Measurements from ENCODE around the gene TMEM82. TPM values are rescaled to one million over a fixed set of nuclear protein-coding genes. Genes with fewer than 3 reads are reported as not detected.

Gene TMEM82
- total RNA-seq, 2 donors from 2014 or later, result 0.46 to 3.2 TPM

DNA sequence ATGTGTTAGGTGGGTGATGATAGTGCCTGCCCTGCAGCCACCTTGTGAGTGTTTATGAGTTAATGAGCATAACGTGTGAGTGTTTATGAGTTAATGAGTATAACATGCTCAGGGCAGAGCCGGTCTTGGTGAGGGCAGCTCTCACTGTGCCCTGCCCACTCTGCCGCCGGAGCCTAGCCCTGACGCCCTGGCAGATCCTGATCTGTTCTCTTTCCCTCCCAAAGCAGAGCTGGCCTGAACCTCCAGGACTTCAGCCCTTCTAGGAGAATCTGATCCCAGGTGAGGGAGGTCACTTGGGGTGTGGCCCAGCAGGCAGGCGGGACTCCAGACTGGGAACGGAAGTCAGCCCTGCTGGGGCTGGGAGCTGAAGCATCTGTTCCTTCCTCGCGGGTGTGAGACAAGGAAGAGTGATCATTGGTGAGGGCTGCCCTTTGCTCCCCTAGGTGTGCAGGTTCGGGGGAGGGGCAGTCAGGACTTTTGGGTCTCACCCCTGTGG, 22.0 kb downstream of the TMEM82 start:
- Histone ChIP-seq H3K36me3 (ENCODE audit: control insufficient read depth, insufficient read depth, low read length) (peaks cover 68% of the 10 kb centered on the region), H3K27ac (ENCODE audit: low read depth, low read length) (no peak overlapping the region), H3K9ac (ENCODE audit: extremely low read depth, low read length, poor library complexity, severe bottlenecking) (no peak overlapping the region), H3K9me3 (ENCODE audit: control insufficient read depth, low read length) (no peaks in the 10 kb centered on the region), H3K4me3 (ENCODE audit: low read length) (no peak overlapping the region), H3K4me1 (ENCODE audit: control insufficient read depth, insufficient read depth, low read length) (peaks cover 6% of the 10 kb centered on the region), H3K27me3 (ENCODE audit: control insufficient read depth, insufficient read depth, low read length, poor library complexity, severe bottlenecking) (no peaks in the 10 kb centered on the region)
- H3K36me3 Mint-ChIP-seq (ENCODE audit: low read depth), result peaks cover 38% of the 10 kb centered on the region
- no peak overlapping the region for H3K4me3 Mint-ChIP-seq
- no peak for DNase-seq
- TF ChIP-seq, protein P1, sequence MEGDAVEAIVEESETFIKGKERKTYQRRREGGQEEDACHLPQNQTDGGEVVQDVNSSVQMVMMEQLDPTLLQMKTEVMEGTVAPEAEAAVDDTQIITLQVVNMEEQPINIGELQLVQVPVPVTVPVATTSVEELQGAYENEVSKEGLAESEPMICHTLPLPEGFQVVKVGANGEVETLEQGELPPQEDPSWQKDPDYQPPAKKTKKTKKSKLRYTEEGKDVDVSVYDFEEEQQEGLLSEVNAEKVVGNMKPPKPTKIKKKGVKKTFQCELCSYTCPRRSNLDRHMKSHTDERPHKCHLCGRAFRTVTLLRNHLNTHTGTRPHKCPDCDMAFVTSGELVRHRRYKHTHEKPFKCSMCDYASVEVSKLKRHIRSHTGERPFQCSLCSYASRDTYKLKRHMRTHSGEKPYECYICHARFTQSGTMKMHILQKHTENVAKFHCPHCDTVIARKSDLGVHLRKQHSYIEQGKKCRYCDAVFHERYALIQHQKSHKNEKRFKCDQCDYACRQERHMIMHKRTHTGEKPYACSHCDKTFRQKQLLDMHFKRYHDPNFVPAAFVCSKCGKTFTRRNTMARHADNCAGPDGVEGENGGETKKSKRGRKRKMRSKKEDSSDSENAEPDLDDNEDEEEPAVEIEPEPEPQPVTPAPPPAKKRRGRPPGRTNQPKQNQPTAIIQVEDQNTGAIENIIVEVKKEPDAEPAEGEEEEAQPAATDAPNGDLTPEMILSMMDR (conservative IDR thresholded peaks at IDR 0.05), result no peak
- peaks cover 26% of the 10 kb centered on the region for H3K4me1 Mint-ChIP-seq
- no peaks in the 10 kb centered on the region for H3K9me3 Mint-ChIP-seq
- WGBS, 2 experiments (ENCODE audit: insufficient coverage in 1 of 2, insufficient read length in 1 of 2), result 94% methylated on average over 2 to 10 of the region's 10 CpGs
- no peaks in the 10 kb centered on the region for H3K27me3 Mint-ChIP-seq (ENCODE audit: insufficient read depth)
- H3K27ac Mint-ChIP-seq, result peak overlapping the region; percentile 1

DNA sequence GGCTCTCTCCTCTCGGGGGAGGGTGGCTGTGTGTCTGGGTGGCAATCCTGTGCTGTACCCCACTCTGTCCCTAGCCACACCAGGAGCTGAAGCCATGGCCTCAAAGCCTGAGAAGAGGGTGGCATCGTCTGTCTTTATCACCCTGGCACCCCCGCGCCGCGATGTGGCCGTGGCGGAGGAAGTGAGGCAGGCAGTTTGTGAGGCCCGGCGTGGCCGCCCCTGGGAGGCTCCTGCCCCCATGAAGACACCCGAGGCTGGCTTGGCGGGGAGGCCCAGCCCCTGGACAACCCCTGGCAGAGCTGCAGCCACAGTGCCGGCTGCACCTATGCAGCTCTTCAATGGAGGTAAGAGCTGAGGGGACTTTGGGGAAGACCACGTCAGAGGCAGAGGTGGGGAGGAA, 22.6 kb downstream of the TMEM82 start:
- Histone ChIP-seq H3K27ac (ENCODE audit: low read depth, low read length) (no peak overlapping the region), H3K27me3 (ENCODE audit: control insufficient read depth, insufficient read depth, low read length, poor library complexity, severe bottlenecking) (no peaks in the 10 kb centered on the region), H3K36me3 (ENCODE audit: control insufficient read depth, insufficient read depth, low read length) (peaks cover 70% of the 10 kb centered on the region), H3K9me3 (ENCODE audit: control insufficient read depth, low read length) (no peaks in the 10 kb centered on the region), H3K4me1 (ENCODE audit: control insufficient read depth, insufficient read depth, low read length) (peaks cover 6% of the 10 kb centered on the region), H3K4me3 (ENCODE audit: low read length) (no peak overlapping the region), H3K9ac (ENCODE audit: extremely low read depth, low read length, poor library complexity, severe bottlenecking) (no peak overlapping the region)
- H3K36me3 Mint-ChIP-seq (ENCODE audit: low read depth), result peaks cover 39% of the 10 kb centered on the region
- no peak overlapping the region for H3K4me3 Mint-ChIP-seq
- DNase-seq, result no peak
- WGBS, 2 experiments (ENCODE audit: insufficient coverage in 1 of 2, insufficient read length in 1 of 2), result 92 to 97% methylated on average over 12 to 15 of the region's 15 CpGs
- H3K27ac Mint-ChIP-seq, result no peak overlapping the region
- H3K9me3 Mint-ChIP-seq, result no peaks in the 10 kb centered on the region
- no peaks in the 10 kb centered on the region for H3K27me3 Mint-ChIP-seq (ENCODE audit: insufficient read depth)
- peaks cover 26% of the 10 kb centered on the region for H3K4me1 Mint-ChIP-seq
- TF ChIP-seq, protein P1 (conservative IDR thresholded peaks at IDR 0.05), result no peak

DNA sequence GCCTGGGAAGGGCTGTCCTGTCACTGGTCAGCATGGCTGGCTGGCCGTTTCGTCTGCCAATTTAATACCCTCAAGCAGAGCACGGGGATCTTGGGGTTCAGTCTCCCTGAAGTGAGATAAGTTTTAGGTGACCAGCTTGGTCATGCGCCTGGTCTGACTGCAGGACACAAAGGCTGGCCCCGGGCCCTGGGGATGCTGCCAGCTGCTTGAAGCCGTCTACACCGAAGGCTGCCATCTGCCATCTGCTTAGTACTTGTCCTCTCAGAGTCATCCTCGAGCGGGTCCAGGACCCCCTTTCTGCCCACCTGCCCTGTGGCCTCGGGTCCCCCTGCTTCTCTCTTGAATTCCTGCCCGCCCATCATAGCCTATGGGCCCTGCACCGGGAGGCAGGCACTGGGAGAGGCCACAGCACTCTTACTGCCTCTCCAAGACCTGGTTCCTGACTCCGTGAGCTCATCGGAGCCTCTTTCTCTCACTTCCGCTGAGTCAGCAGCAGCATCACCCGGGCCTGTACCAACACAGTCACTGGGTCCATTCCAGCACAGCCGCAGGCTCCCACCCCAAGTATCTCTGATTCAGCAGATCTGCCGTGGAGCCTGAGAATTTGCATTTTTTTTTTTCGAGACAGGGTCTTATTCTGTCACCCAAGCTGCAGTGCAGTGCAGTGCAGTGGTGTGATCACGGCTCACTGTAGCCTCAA, 23.3 kb downstream of the TMEM82 start:
- Mint-ChIP-seq H3K27ac (no peak overlapping the region), H3K27me3 (ENCODE audit: insufficient read depth) (no peaks in the 10 kb centered on the region), H3K4me1 (peaks cover 24% of the 10 kb centered on the region), H3K4me3 (no peak overlapping the region), H3K9me3 (no peaks in the 10 kb centered on the region), H3K36me3 (ENCODE audit: low read depth) (peaks cover 46% of the 10 kb centered on the region)
- 94 to 95% methylated on average over 13 to 20 of the region's 20 CpGs for WGBS, 2 experiments (ENCODE audit: insufficient coverage in 1 of 2, insufficient read length in 1 of 2)
- H3K27me3 ChIP-seq (ENCODE audit: control insufficient read depth, insufficient read depth, low read length, poor library complexity, severe bottlenecking), result no peaks in the 10 kb centered on the region
- peaks cover 78% of the 10 kb centered on the region for H3K36me3 ChIP-seq (ENCODE audit: control insufficient read depth, insufficient read depth, low read length)
- TF ChIP-seq, protein P1 (conservative IDR thresholded peaks at IDR 0.05), result no peak
- H3K4me1 ChIP-seq (ENCODE audit: control insufficient read depth, insufficient read depth, low read length), result peaks cover 6% of the 10 kb centered on the region
- no peak overlapping the region for H3K27ac ChIP-seq (ENCODE audit: low read depth, low read length)
- no peak overlapping the region for H3K4me3 ChIP-seq (ENCODE audit: low read length)
- no peak overlapping the region for H3K9ac ChIP-seq (ENCODE audit: extremely low read depth, low read length, poor library complexity, severe bottlenecking)
- no peak for DNase-seq
- no peaks in the 10 kb centered on the region for H3K9me3 ChIP-seq (ENCODE audit: control insufficient read depth, low read length)

All from endodermal cell (in vitro differentiated cells).